ENCODE data around the gene GOSR1.
"Not testable (repeated sequence)": the region's sequence is repeated elsewhere in the genome, so short reads cannot be mapped to it uniquely, and the experiment has no call there.

The GOSR1 gene

GRCh38 chr17:30556374-30557332, 79.4 kb downstream of the GOSR1 start:
- Mint-ChIP-seq H3K4me3 (no peak overlapping the region), H3K27ac (no peak overlapping the region), H3K36me3 (ENCODE audit: low read depth) (no peaks in the 10 kb centered on the region), H3K27me3 (ENCODE audit: low read depth) (peaks cover 3% of the 10 kb centered on the region), H3K4me1 (ENCODE audit: low read depth) (peaks cover 3% of the 10 kb centered on the region), H3K9me3 (no peaks in the 10 kb centered on the region)
- DNase-seq (ENCODE audit: low spot score): no peak

DNA sequence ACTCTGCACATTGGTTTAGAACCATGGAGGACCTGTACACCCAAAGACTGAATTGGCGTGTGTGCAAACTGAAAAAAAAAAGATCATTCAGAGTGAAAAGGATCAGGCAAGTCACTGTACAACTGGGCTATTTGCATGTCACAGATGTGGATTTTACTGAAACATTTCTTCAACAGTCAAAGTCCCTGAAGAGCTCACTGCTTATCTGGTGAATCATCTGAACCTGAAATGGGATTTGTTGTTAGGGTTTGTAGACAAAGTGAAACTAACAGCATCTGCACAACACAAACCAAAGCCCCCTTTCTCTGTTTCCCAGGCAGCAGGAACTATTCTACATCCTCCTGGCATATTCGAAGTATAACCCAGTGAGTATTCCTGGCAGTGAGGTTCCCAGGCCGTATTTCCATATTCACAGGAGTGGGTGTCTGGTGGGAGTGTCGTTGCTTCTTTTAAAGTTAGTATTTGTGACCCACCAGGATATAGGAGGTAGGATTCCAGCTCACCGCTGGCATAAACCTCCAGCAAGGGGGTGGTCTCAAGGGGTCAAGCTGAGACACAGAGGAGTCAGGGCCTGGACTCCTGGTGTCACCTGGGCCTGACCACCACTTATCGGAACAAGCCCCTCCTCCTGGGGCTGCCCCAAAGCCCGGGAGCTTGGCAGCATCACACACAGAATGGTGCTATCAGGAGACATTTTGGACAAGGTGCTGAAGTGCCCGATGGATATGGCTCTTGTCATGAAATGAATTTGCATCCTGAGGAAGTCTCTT, 80.9 kb downstream of the GOSR1 start:
- Mint-ChIP-seq H3K27ac (no peak overlapping the region), H3K4me1 (ENCODE audit: low read depth) (peaks cover 3% of the 10 kb centered on the region)

GRCh38 chr17:30558686-30559545, 81.7 kb downstream of the GOSR1 start:
- H3K36me3 Mint-ChIP-seq (ENCODE audit: low read depth): no peaks in the 10 kb centered on the region
- H3K27ac Mint-ChIP-seq: no peak overlapping the region
- H3K9me3 Mint-ChIP-seq: no peaks in the 10 kb centered on the region
- H3K4me3 Mint-ChIP-seq: no peak overlapping the region
- H3K4me1 Mint-ChIP-seq (ENCODE audit: low read depth): peaks cover 3% of the 10 kb centered on the region
- no peak for DNase-seq (ENCODE audit: low spot score)
- H3K27me3 Mint-ChIP-seq (ENCODE audit: low read depth): peaks cover 8% of the 10 kb centered on the region

More for the DNA sequence above, 80.9 kb downstream of the GOSR1 start:
- DNase-seq (ENCODE audit: low spot score): no peak
- Mint-ChIP-seq H3K4me3 (no peak overlapping the region), H3K36me3 (ENCODE audit: low read depth) (no peaks in the 10 kb centered on the region), H3K9me3 (no peaks in the 10 kb centered on the region), H3K27me3 (ENCODE audit: low read depth) (peaks cover 8% of the 10 kb centered on the region)

DNA sequence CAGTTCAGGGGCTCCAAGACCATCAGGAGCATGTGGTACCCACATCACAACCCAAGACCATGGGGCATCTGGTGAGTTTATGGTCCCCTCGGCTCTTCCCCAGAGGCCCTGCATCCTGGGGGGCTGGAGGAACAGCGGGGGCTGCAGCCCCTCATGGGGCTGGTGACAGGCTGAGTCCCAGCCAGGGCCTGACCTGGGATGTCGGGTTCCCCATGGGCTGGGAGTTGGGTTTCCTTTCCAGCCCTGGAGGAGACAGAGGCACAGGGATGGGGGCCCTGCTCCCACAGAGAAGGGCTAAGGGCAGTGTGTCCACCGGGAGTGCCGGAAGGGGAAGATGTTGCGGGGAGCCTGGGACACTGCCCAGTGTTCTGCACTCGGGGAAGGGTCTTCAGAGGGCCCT, 82.4 kb downstream of the GOSR1 start:
- H3K27ac Mint-ChIP-seq: no peak overlapping the region
- DNase-seq (ENCODE audit: low spot score): no peak
- peaks cover 3% of the 10 kb centered on the region for H3K4me1 Mint-ChIP-seq (ENCODE audit: low read depth)

GRCh38 chr17:30560117-30561026, 83.2 kb downstream of the GOSR1 start:
- DNase-seq (ENCODE audit: low spot score); H3K9me3 Mint-ChIP-seq: not testable (repeated sequence)

More for the DNA sequence above, 82.4 kb downstream of the GOSR1 start:
- Mint-ChIP-seq H3K36me3 (ENCODE audit: low read depth) (no peaks in the 10 kb centered on the region), H3K9me3 (no peaks in the 10 kb centered on the region), H3K27me3 (ENCODE audit: low read depth) (peaks cover 8% of the 10 kb centered on the region), H3K4me3 (no peak overlapping the region)

DNA sequence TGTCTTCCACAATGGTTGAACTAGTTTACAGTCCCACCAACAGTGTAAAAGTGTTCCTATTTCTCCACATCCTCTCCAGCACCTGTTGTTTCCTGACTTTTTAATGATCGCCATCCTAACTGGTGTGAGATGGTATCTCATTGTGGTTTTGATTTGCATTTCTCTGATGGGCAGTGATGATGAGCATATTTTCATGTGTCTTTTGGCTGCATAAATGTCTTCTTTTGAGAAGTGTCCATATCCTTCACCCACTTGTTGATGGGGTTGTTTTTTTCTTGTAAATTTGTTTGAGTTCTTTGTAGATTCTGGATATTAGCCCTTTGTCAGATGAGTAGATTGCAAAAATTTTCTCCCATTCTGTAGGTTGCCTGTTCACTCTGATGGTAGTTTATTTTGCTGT, 84.6 kb downstream of the GOSR1 start:
- not testable (repeated sequence) for H3K27me3 Mint-ChIP-seq (ENCODE audit: low read depth); H3K4me3 Mint-ChIP-seq; H3K36me3 Mint-ChIP-seq (ENCODE audit: low read depth); H3K9me3 Mint-ChIP-seq; H3K4me1 Mint-ChIP-seq (ENCODE audit: low read depth); DNase-seq (ENCODE audit: low spot score); H3K27ac Mint-ChIP-seq

More at GRCh38 chr17:30560117-30561026, 83.2 kb downstream of the GOSR1 start:
- not testable (repeated sequence) for H3K27ac Mint-ChIP-seq; H3K4me1 Mint-ChIP-seq (ENCODE audit: low read depth); H3K27me3 Mint-ChIP-seq (ENCODE audit: low read depth); H3K4me3 Mint-ChIP-seq; H3K36me3 Mint-ChIP-seq (ENCODE audit: low read depth)

- H3K9me3 Mint-ChIP-seq; H3K36me3 Mint-ChIP-seq (ENCODE audit: low read depth); H3K27me3 Mint-ChIP-seq (ENCODE audit: low read depth); H3K4me1 Mint-ChIP-seq (ENCODE audit: low read depth); H3K4me3 Mint-ChIP-seq; H3K27ac Mint-ChIP-seq; DNase-seq (ENCODE audit: low spot score): not testable (repeated sequence)
Measured at GRCh38 chr17:30563131-30563904, 86.1 kb downstream of the GOSR1 start.

GRCh38 chr17:30563905-30564390, 86.7 kb downstream of the GOSR1 start:
- H3K4me1 Mint-ChIP-seq (ENCODE audit: low read depth): not testable (repeated sequence)

DNA sequence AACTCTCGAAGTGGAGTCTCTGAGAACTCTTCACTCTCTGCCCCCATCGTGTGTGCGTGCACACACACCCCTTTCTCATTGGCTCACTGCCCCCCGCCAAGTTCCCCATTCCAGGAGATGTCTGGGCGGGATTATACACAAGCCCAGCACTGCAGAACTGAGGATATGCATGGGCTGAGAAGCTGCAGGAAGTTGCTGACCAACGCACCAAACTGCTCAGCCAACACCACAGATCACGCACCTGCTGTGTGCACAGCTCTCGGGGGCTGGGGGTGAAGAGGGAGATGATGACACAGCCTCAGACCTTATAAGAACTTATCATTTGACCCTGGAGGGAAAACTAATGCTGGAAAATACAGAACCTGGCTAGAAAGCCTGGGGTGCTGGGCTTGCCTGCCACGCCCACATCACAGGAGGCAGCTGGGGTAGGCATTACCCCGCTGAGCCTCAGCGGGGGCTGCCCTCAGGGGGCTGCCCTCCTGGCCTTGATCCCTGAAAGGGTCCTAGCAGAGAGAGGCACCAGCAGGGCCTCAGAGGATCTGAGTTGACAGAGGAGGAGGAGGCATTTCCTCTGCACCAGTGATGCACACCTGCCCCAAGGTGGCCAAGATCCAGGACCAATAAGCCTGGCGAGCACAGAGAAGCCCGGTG, 87.3 kb downstream of the GOSR1 start:
- H3K27me3 Mint-ChIP-seq (ENCODE audit: low read depth); H3K36me3 Mint-ChIP-seq (ENCODE audit: low read depth); H3K9me3 Mint-ChIP-seq; H3K27ac Mint-ChIP-seq; H3K4me1 Mint-ChIP-seq (ENCODE audit: low read depth); DNase-seq (ENCODE audit: low spot score); H3K4me3 Mint-ChIP-seq: not testable (repeated sequence)

More at GRCh38 chr17:30563905-30564390, 86.7 kb downstream of the GOSR1 start:
- not testable (repeated sequence) for H3K4me3 Mint-ChIP-seq; H3K27me3 Mint-ChIP-seq (ENCODE audit: low read depth); H3K36me3 Mint-ChIP-seq (ENCODE audit: low read depth); H3K27ac Mint-ChIP-seq; H3K9me3 Mint-ChIP-seq; DNase-seq (ENCODE audit: low spot score)

GRCh38 chr17:30565073-30565935, 88.1 kb downstream of the GOSR1 start:
- no peak overlapping the region for H3K4me3 Mint-ChIP-seq
- peaks cover 8% of the 10 kb centered on the region for H3K27me3 Mint-ChIP-seq (ENCODE audit: low read depth)
- no peak overlapping the region for H3K27ac Mint-ChIP-seq
- H3K36me3 Mint-ChIP-seq (ENCODE audit: low read depth): no peaks in the 10 kb centered on the region
- H3K9me3 Mint-ChIP-seq: no peaks in the 10 kb centered on the region
- DNase-seq (ENCODE audit: low spot score): no peak
- no peaks in the 10 kb centered on the region for H3K4me1 Mint-ChIP-seq (ENCODE audit: low read depth)

- not testable (repeated sequence) for H3K4me3 Mint-ChIP-seq; DNase-seq (ENCODE audit: low spot score); H3K4me1 Mint-ChIP-seq (ENCODE audit: low read depth); H3K27ac Mint-ChIP-seq; H3K27me3 Mint-ChIP-seq (ENCODE audit: low read depth); H3K36me3 Mint-ChIP-seq (ENCODE audit: low read depth); H3K9me3 Mint-ChIP-seq
Measured at GRCh38 chr17:30566104-30566503, 88.9 kb downstream of the GOSR1 start.

All from T-helper 2 cell treated with Interferon-gamma antibody and Interleukin-4, amounts not matched to agents 5 μg/mL and 100 μg/mL, for 36 hours (primary cell).